ENCODE measurements around the gene ITIH6.

ITIH6 gene

GRCh38 chrX:54711735-54712134 lies 86.3 kb downstream of the ITIH6 start:
- DNase-seq (ENCODE audit: low read depth): no peak
- no peak for TF ChIP-seq CTCF (IDR thresholded peaks at IDR 0.05; ENCODE audit: insufficient read depth, low read depth, low read length, missing control alignments)
- no peak overlapping the region for H3K4me3 ChIP-seq (ENCODE audit: low read depth, low read length)

GRCh38 chrX:54710920-54711319 lies 87.1 kb downstream of the ITIH6 start:
- no peak overlapping the region for H3K4me3 ChIP-seq (ENCODE audit: low read depth, low read length)
- no peak for TF ChIP-seq CTCF (IDR thresholded peaks at IDR 0.05; ENCODE audit: insufficient read depth, low read depth, low read length, missing control alignments)
- no peak for DNase-seq (ENCODE audit: low read depth)

GRCh38 chrX:54708404-54708803 lies 89.7 kb downstream of the ITIH6 start:
- H3K4me3 ChIP-seq (ENCODE audit: low read depth, low read length): no peak overlapping the region
- peak; percentile 41 for DNase-seq (ENCODE audit: low read depth)
- TF ChIP-seq CTCF (IDR thresholded peaks at IDR 0.05; ENCODE audit: insufficient read depth, low read depth, low read length, missing control alignments): no peak
